PFSK-1 (cell line): ENCODE data around the gene SLC25A45.

Source experiments
- POLR2AphosphoS5 ChIP-seq: IDR thresholded peaks from 2 replicates; pipeline ENCODE4 v1.6.1; 2012; ENCODE audit warnings: low read depth, mild to moderate bottlenecking, control low read depth, low read length, moderate library complexity
- TAF1 ChIP-seq: IDR thresholded peaks from 2 replicates; pipeline ENCODE4 v1.6.1; 2012; ENCODE audit warnings: low read length, control low read depth, borderline replicate concordance; ENCODE audit not compliant: insufficient read depth
- TF ChIP-seq, protein P1 (sequence below), 2 experiments: IDR thresholded peaks; 2 replicates each; pipeline versions ENCODE4 v1.6.1 to v1.8.0; 2011 to 2012; ENCODE audit warnings: low read depth in 2 of 2, low read length in 2 of 2, control low read depth in 1 of 2, inconsistent platforms in 1 of 2, mild to moderate bottlenecking in 1 of 2, moderate library complexity in 1 of 2; ENCODE audit not compliant: insufficient read depth in 1 of 2

DNA sequence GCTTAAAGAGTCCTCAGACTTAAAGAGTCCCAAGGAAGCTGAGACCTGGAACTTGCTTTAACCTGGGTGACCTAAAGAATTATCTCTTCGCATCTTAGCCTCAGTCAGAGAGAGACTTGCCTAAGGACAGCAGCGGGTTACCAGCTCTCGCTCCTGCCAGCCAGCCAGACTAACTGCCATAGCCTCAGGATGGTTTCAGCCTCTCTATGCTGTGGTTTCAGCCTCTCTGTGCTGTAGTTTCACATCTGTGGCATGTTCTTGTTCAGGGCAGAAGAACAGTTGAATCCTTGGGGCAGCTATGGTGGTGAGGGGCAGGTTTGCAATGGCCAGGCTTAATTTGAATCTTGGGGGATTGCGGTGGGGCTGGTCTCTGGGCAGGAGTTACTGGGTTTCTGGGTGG is 6.3 kb upstream of the SLC25A45 start:
- TF ChIP-seq POLR2AphosphoS5 (peak; percentile 15; the same call in 1 of the 2 replicates), TAF1 (no peak)
- TF ChIP-seq, protein P1, sequence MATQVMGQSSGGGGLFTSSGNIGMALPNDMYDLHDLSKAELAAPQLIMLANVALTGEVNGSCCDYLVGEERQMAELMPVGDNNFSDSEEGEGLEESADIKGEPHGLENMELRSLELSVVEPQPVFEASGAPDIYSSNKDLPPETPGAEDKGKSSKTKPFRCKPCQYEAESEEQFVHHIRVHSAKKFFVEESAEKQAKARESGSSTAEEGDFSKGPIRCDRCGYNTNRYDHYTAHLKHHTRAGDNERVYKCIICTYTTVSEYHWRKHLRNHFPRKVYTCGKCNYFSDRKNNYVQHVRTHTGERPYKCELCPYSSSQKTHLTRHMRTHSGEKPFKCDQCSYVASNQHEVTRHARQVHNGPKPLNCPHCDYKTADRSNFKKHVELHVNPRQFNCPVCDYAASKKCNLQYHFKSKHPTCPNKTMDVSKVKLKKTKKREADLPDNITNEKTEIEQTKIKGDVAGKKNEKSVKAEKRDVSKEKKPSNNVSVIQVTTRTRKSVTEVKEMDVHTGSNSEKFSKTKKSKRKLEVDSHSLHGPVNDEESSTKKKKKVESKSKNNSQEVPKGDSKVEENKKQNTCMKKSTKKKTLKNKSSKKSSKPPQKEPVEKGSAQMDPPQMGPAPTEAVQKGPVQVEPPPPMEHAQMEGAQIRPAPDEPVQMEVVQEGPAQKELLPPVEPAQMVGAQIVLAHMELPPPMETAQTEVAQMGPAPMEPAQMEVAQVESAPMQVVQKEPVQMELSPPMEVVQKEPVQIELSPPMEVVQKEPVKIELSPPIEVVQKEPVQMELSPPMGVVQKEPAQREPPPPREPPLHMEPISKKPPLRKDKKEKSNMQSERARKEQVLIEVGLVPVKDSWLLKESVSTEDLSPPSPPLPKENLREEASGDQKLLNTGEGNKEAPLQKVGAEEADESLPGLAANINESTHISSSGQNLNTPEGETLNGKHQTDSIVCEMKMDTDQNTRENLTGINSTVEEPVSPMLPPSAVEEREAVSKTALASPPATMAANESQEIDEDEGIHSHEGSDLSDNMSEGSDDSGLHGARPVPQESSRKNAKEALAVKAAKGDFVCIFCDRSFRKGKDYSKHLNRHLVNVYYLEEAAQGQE (IDR thresholded peaks at IDR 0.05; ENCODE audit: insufficient read depth in 1 of 2, low read depth in 2 of 2, low read length in 2 of 2): no peak
